Posterior cingulate gyrus (tissue), 11 donors: ENCODE results near the gene NUMB.
"Not testable (repeated sequence)": the region's sequence is repeated elsewhere in the genome, so short reads cannot be mapped to it uniquely, and the experiment has no call there.

Experiments used
- DNase-seq, 10 donors: peaks; one replicate each; pipeline versions ENCODE4 v3.0.0 to v3.0.0-alpha.2; 2020 to 2021; ENCODE audit warnings: mixed read lengths in 3 of 10
- intact Hi-C: fragments of 100-400 bp; cut with DNase I; formaldehyde crosslinking; loops from one replicate; pipeline ENCODE4 v1.15.1; 2023

The NUMB gene

GRCh38 chr14:73372529-73372928 is 85.8 kb downstream of the NUMB start:
- intact Hi-C loops, result no loop called here
- DNase-seq, result no peak

GRCh38 chr14:73370561-73370960 is 87.8 kb downstream of the NUMB start:
- intact Hi-C loops, result no loop called here
- DNase-seq, result no peak

- intact Hi-C loops, result no loop called here
- no peak for DNase-seq
These were observed 88.9 kb downstream of the NUMB start for GRCh38 chr14:73369428-73369827.

- intact Hi-C loops, result no loop called here
- no peak for DNase-seq
These were observed 89.7 kb downstream of the NUMB start for GRCh38 chr14:73368616-73369015.

GRCh38 chr14:73365727-73366126 is 92.6 kb downstream of the NUMB start:
- intact Hi-C loops, result no loop called here
- no peak for DNase-seq

- intact Hi-C loops, result no loop called here
- no peak for DNase-seq
These were observed 93.8 kb downstream of the NUMB start for GRCh38 chr14:73364559-73364958.

- intact Hi-C loops, result no loop called here
- no peak for DNase-seq
These were observed 98.9 kb downstream of the NUMB start for GRCh38 chr14:73359445-73359844.

- no peak for DNase-seq
- intact Hi-C loops, result no loop called here
These were observed 100.2 kb downstream of the NUMB start for GRCh38 chr14:73358187-73358586.

- intact Hi-C loops, DNase-seq: not testable (repeated sequence)
These were observed 109.3 kb downstream of the NUMB start for GRCh38 chr14:73349091-73349490.

GRCh38 chr14:73344319-73344718 is 114.0 kb downstream of the NUMB start:
- intact Hi-C loops, result no loop called here
- DNase-seq, result no peak

- intact Hi-C loops, result no loop called here
- DNase-seq, result no peak
These were observed 115.7 kb downstream of the NUMB start for GRCh38 chr14:73342670-73343069.

- intact Hi-C loops, result no loop called here
- DNase-seq, result no peak
These were observed 118.3 kb downstream of the NUMB start for GRCh38 chr14:73339846-73340595.

GRCh38 chr14:73339206-73339605 is 119.1 kb downstream of the NUMB start:
- no peak for DNase-seq
- intact Hi-C loops, result no loop called here

GRCh38 chr14:73338551-73338950 is 119.8 kb downstream of the NUMB start:
- no peak for DNase-seq
- intact Hi-C loops, result no loop called here

GRCh38 chr14:73333031-73333430 is 125.3 kb downstream of the NUMB start:
- no peak for DNase-seq
- intact Hi-C loops, result no loop called here

- intact Hi-C loops, result no loop called here
- no peak for DNase-seq
These were observed 132.6 kb downstream of the NUMB start for GRCh38 chr14:73325630-73326299.

- intact Hi-C loops, result no loop called here
- DNase-seq, result no peak
These were observed 133.3 kb downstream of the NUMB start for GRCh38 chr14:73325063-73325462.

GRCh38 chr14:73324533-73324932 is 133.8 kb downstream of the NUMB start:
- intact Hi-C loops, result no loop called here
- DNase-seq, result no peak

- intact Hi-C loops, result no loop called here
- no peak for DNase-seq
These were observed 134.4 kb downstream of the NUMB start for GRCh38 chr14:73323896-73324399.

GRCh38 chr14:73313151-73313550 is 145.2 kb downstream of the NUMB start:
- no peak for DNase-seq
- intact Hi-C loops, result no loop called here

GRCh38 chr14:73312687-73313086 is 145.7 kb downstream of the NUMB start:
- intact Hi-C loops, result no loop called here
- no peak for DNase-seq

- intact Hi-C loops, result no loop called here
- DNase-seq, result no peak
These were observed 146.7 kb downstream of the NUMB start for GRCh38 chr14:73311708-73312030.
